GM21786 (cell line): ENCODE results near the gene FAM219B.

Experiments used
- ATAC-seq: cut with Tn5 transposase; IDR thresholded peaks from one replicate; pipeline ENCODE4 v1.9.1; 2021; ENCODE audit not compliant: unreplicated experiment

FAM219B gene

DNA sequence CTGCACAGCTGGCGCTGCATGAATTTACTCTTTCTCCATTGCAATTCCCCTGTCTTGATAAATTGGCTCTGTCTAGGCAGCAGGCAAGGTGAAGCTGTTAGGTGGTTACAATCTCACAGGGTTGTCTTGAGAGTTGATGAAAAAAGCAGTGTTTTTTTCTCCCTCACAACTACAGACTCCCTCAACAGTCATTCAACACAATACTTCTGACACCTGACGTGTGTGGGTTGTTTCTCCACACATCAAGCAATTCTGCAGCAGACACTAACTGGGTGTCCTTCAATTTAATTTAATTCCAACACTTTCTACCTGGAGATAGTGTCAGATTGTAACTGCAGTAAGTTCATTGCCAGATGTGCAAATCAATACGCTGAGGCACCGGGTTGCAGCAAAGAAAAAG is 28.4 kb downstream of the FAM219B start:
- no peak for ATAC-seq

DNA sequence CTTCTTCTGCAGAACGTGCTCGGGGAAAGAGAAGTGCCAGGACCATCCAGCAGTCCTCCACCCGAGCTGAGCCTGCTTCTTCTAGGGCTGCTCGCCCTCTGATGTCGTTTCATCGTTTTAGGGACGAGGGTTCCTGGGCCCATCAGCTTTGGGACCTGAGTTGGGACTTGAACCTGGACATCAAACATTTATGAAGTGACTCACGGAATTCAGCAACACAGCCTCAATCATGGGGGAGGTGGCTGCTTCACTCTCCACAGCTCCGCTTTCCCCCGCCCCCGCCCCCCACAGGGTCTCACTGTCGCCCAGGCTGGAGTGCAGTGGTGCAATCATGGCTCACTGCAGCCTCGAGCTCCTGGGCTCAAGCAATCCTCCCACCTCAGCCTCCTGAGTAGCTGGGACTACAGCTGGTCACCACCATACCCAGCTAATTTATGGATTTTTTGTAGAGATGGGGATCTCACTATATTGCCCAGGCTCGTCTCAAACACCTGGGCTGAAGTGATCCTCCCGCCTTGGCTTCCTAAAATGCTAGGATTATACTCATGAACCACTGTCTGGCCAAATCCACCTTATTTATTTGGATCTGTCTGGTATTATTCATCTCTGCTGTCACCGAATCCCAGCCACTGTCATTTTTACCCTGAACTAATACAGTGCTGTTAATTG is 32.8 kb downstream of the FAM219B start:
- no peak for ATAC-seq

- ATAC-seq, result peak; percentile 68
These were observed 33.5 kb downstream of the FAM219B start, which contains the start of gene SCAMP2 for GRCh38 chr15:74873036-74873755. Gene SCAMP2 (minus strand): TSS chr15:74873365. CDS start chr15:74873255, 110 bp downstream.

DNA sequence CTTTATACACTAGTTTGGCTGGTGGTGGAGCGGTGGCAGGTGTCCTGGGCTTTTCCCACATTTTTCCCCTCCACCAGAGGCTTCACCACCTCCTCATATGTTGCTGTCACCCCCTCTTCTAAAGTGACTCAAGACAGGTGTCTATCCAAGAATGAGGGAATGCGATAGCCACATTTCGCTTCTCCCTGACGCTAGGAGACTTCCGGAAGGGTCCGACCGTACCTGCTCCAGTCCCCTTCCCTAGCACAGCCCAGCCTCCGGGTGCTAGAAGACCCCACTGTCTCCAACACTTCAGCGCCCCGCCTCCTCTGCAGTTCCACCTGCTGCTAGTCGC is 34.0 kb downstream of the FAM219B start:
- ATAC-seq, result no peak

- ATAC-seq, result no peak
These were observed 36.0 kb downstream of the FAM219B start for GRCh38 chr15:74870436-74871215.

- ATAC-seq, result peak; percentile 64
These were observed 36.8 kb downstream of the FAM219B start for GRCh38 chr15:74869726-74870407.

DNA sequence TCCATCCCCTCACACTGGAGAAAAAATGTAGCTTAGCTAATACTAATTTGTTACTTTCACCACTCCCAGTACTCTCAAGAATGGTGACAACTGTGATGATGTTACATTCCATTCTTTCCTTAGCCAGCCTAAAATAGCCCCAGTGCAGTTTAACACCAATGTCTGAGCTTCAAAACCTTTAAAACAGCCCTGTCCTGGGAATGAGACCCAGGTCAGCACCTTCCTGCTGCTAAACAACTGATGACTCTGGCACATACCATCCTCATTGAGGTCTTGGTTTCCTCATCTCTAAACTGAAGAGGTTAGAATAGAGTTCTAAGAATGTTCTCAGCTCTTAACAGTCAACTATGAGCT is 37.3 kb downstream of the FAM219B start:
- no peak for ATAC-seq

DNA sequence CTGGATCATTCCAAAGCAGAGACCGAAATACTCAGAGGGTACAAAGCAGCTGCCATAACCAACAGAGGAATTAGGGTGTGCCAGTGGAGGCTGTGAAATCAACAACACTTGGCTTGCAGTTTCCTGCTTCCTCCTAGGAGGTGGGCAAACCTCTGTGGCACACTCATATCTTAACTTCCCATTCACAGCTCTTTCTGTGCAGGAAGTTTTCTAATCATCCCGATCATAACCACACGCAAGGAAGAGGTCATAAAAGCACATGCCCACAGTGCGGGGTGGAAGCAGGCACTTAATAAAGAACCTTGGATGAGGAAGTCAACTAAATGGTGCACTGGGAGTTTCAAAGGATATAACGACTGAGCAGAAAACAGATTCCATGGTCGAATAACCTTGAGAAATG is 38.6 kb downstream of the FAM219B start:
- ATAC-seq, result no peak

DNA sequence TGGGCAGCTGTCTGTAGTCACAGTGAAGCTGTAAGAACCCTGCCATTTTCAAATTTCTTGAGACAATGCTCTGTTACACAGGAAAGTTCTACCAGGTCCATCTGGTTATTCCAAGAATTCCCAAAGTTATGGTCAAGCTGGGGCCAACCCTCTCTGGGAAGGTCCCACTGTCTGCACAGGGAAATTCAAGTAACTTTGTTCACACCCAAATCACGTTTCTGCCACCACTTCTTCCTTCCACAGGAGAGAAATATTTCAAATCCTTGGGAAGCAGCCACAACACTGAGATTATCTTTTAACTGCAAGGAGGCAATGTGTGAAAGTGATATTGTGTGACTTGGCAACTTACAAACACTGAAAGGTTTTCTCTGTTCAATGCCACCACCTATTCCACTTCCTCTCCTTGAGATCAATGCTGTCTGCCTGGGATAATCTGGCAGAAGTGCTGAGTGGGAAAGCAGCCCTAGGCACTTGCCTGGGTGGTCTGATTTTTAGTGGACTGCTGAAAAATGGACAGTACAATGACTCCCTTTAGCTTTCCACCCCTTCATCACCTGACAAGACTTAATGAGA is 39.1 kb downstream of the FAM219B start:
- ATAC-seq, result no peak

DNA sequence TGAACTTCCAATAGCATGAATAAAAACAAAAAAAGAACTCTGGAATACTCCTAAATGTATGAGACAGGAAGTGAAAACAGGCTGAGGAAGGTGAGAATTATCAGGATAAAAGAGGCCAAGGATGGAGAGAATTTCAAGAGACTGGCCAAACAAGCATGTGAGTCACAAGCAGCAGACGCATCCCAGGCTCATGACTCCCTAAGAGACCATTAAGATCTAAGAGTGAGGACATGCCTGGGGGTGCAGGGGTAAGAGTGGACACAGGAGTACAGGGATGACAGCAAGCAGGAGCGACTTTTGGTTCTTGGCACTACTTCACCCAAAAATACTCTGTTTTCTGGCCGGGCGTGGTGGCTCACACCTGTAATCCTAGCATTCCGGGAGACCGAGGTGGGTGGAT is 40.6 kb downstream of the FAM219B start:
- no peak for ATAC-seq

DNA sequence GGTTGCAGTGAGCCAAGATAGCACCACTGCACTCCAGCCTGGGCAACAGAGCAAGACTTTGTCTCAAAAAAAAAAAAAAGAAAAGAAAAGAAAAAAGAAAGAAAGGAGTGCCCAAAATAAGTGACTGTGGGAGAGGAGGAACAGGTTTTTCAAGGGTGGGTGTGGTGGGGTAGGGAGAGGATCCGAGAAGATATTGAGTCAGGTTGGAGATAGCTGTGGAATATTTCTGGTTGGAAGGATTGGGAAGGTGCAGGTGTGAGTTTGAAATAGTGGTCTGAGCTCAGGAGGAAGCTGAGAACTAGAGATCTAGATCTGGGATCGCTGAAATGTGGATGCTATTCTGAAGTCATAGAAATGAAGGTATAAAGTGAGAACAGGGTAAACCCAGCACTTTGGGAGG is 41.3 kb downstream of the FAM219B start:
- no peak for ATAC-seq

DNA sequence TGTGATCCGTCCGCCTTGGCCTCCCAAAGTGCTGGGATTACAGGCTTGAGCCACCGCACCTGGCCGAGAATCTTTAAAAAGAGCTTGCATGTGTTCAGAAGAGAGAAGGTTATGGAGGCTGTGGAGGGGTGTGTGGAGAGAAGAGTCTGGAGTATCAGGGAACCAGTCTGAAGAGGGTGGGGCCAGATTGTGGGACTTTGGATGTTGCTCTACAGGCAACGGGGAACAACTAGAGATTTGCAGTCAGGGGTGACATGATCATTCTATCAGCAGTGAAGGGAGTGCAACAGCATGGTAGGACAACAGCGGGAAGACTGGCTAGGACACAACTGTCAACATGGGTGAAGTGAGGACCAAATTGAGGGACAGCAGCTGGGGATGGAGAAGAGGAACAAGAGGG is 42.4 kb downstream of the FAM219B start:
- no peak for ATAC-seq

DNA sequence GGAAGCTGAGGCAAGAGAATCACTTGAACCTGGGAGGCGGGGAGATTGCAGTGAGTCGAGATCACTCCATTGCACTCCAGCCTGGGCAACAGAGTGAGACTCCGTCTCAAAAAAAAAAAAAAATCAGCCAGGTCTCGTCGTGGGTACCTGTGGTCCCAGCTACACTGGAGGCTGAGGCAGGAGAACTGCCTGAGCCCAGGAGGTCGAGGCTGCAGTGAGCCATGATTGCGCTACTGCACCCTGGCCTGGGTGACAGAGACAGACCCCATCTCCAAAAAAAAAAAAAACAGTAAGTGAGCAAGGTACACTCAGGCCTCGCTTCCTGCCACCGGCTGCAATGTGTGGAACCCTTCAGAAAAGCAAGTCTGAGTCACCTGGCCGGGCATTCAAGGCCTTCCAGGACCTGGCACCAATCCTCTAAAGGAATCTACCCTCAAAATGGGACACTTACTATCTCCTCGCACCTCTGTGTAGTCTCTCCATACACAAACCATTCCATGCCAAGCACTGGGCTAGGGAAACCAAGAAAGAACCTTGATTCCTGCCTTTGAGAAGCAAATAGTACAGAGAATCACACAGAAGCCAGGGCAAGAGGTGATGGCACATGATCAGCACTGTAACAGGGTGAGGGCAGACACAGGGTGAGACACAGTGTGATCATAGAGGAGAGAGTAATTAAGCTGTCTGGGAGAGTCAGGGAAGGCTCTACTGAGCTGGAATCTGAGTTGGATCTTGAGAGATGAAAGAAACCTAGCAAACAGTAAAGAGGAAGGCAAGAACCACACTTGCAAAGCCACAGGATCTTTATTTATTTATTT is 43.2 kb downstream of the FAM219B start:
- ATAC-seq, result no peak

DNA sequence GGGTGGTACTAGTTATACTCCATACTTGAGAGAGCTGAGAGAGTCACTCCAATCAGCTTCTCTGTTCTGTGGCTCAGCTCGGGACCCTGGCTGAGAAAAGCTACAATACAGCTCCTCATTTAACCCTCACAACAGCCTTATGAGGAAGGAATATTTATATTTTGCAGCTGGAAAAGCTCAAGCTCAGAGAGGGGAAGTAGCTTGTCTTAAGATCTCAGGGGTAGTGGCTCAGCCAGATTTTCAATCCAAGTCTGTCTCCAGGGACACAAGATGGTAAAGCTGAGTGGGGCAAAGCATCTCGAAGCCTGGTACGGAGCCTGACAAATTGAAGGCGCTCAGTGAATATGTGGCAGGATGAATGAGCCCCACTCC is 48.3 kb downstream of the FAM219B start:
- no peak for ATAC-seq

DNA sequence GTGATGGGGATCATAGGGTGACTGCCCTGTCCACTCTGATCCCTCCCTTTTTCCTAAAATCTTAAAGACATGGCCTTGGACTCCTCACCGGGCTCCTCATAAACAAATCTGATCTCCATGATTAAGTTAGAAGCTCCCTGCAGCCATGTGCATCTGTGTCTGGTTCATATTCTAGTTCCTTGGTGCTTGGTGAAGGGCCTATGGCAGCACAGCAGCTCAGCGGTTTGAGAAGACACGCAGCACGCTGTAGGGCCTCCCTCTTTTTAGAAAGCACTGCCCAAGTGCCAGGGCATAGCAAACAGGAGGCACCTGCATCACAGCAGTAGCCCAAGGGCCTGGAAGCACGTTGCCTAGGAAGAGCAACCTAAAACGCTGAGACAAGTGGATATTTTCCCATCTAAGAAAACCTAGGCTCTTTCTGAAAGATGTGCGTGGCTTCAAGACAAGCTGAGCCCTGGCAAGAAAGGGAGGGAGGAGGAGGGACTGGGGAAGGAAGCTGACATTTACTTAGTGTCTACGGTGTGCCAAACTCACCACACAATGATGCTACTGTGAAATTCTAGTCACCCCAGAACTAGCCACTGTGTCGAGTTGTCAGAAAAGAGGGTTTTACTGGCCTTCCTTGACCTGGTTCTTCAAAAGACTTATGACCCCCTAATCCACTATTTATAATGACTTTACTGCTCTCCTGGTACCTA is 48.8 kb downstream of the FAM219B start:
- ATAC-seq, result peak; percentile 13

DNA sequence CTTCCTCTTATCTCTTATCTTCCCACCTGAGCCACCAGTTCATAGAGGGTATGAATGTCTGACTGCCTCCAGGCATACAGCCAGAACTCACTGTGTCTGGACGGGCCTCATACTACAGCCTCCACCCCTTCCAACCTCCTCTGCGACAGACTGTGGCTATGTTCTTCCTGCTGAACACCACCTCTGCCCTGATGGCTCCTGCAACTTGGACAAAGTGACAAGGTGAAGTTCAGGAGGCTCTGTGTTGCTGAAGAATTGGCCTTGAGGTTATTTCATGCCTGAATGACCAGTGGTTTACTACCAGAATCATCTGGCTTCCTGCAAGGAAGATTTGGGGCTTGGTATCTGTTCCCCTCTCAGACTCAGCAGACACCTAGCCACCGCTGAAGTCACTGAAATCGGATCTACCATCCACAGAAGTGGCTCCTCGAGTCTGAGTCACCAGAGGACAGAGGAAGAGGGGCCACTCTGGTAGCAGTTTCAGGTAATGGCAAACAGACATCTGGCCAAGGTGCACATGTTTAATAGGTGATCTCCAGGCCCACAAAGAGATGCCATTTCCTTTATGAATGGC is 49.5 kb downstream of the FAM219B start:
- ATAC-seq, result peak; percentile 75

- no peak for ATAC-seq
These were observed 50.1 kb downstream of the FAM219B start for GRCh38 chr15:74856537-74856936.

GRCh38 chr15:74855857-74856256 is 50.8 kb downstream of the FAM219B start:
- no peak for ATAC-seq

GRCh38 chr15:74854453-74855022 is 52.1 kb downstream of the FAM219B start:
- ATAC-seq, result no peak
